NCI-H1105 treated with DMSO at 0.1 percent for 48 hours (cell line): Measurements from ENCODE around the gene OR2AG2.
A peak's percentile ranks its signal among the peaks of the same experiment; 100 is the strongest.
"Not testable (repeated sequence)": the region's sequence is repeated elsewhere in the genome, so short reads cannot be mapped to it uniquely, and the experiment has no call there.

ENCODE experiments used
- DNase-seq: peaks from one replicate; lab custom pipeline; 2025; lab: John Stamatoyannopoulos, UW

OR2AG2 gene, protein sequence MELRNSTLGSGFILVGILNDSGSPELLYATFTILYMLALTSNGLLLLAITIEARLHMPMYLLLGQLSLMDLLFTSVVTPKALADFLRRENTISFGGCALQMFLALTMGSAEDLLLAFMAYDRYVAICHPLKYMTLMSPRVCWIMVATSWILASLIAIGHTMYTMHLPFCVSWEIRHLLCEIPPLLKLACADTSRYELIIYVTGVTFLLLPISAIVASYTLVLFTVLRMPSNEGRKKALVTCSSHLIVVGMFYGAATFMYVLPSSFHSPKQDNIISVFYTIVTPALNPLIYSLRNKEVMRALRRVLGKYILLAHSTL

DNA sequence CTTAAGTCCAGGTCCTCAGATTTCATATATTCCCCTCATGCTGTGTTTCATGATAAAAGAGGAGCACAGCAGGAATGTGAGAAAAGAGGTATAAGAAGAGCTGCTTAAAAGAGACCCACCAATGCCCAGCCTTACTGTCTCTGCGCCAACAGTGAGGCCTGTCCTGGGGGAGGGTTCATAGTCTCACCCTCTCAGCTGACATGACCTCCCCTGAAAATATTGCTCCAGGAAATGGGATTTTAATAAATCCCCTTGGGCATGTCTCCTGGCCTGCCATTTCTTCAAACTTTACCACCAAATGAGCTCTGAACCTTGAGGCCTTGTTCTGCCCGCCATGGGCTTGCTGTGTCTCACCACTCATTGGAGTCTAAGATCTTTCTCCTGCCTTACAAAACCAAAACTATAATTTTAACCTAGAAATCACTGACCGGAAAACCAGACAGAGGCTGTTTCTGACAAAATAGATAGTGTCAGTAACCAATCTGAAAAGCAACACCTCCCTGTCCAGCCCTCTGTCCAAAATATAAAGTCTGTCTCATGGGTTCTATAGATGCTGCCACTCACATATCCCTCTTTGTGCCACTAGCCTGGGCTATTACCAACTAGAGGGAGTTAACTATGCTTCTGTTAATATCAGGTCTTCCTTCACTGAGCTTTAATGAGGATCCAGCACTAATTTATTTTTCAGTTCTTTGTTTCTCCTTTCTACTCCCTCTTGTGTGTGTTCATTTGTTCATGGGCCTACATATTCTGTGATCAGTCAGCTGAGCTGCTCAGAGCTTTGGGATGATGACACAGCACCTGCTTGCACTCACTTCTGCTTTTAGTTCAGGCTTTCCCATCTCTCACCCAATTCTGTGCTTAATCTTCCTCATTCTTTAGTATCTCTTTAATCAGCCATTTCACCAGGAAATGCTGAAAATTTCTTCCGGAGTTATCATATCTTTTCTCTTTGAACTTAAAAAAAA is at the start of gene OR2AG2:
Gene OR2AG2 (minus strand): TSS at position 51 of the 968 bp plus-strand sequence. CDS start 3,019 bp downstream, outside the sequence.
- no peak for DNase-seq

- DNase-seq = no peak
These were observed 47.2 kb upstream of the OR2AG2 start for GRCh38 chr11:6818967-6819366.

GRCh38 chr11:6817694-6818093 is 45.9 kb upstream of the OR2AG2 start:
- DNase-seq = no peak

DNA sequence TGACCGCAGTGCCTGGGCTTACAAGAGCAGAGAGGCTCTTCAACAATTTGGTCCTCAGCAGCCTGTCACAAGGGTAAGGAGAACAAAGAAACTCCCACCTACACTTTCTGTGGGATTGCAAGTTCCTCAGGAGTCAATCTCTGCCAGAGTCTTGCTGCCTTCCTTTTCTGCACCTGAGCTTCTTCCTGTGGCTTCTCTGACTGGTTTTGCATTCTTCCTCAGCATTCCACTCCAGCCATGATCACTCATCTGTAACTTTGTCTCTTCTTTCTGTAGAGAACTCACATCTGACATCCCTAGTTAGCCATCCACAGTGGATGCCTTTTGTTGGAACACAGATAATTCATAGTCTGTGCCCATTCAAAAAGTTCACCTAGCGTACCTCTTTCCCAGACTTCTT is 41.9 kb upstream of the OR2AG2 start:
- no peak for DNase-seq

- peak; percentile 46 for DNase-seq
These were observed 40.7 kb upstream of the OR2AG2 start for GRCh38 chr11:6812390-6813005.

- DNase-seq = not testable (repeated sequence)
These were observed 29.3 kb upstream of the OR2AG2 start for GRCh38 chr11:6801075-6801474.

- no peak for DNase-seq
These were observed 27.6 kb upstream of the OR2AG2 start, which contains the start of gene OR6A2 for GRCh38 chr11:6799402-6799801. OR6A2 (minus strand) TSS chr11:6799689; CDS start chr11:6795708, 3,981 bp downstream.

DNA sequence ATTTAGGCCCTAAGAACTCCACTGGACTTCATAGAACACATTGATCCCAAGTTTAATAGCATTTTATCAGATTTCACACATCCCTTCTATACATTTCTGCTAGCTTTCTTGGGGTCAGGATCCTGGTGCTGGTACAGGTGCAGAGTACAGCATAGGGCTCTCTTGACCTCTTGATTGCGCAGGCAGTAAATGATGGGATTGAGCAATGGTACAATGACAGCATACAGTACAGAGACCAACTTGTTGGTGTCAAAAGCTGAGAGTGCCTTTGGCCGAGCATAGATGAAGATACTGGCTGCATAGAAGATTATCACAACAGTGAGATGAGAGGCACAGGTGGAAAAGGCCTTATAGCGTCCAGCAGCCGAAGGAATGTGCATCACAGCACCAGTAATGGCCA is 22.9 kb upstream of the OR2AG2 start:
- no peak for DNase-seq

DNA sequence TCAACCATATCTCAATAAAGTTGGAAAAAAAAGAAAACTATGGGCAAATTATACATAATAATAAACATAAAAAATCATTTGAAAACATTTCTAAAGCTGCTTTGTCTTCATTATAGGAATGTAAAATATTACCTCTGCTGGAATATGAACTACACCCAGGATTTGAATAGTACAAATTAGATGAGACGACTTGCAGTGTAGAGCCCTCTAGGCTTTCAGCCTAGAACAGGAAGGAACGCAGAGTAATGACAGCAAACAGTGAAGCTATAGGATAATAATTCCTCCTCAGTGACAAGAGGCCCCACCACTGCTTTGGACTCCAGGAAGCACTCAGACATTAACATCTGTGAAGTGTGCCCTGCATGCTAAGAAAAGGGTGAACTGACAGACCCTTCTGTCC is 18.8 kb upstream of the OR2AG2 start:
- no peak for DNase-seq

DNA sequence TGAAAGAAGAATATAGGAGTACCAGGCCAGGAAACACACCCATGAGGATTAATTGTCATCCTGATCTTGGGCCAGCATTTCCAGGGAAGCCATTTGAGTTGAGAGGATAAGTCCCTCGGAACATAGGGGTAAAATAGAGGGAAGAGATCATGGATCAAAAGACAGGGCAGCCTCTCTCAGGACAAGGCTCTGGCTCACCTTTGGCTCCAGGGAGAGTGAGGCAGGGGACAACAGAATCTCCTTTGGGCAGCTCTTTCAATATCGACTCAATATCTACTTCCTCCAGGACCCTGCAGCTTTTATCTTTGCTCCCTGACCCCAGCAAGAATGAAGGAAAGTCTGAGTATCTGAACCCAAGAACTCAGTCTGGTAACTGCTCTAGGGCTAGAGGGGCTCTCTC is 10.9 kb upstream of the OR2AG2 start, which contains the start of gene OR2AG1:
Gene OR2AG1 (plus strand): TSS at position 301 of the 400 bp plus-strand sequence. CDS start 2,018 bp downstream, outside the sequence.
- DNase-seq = no peak

DNA sequence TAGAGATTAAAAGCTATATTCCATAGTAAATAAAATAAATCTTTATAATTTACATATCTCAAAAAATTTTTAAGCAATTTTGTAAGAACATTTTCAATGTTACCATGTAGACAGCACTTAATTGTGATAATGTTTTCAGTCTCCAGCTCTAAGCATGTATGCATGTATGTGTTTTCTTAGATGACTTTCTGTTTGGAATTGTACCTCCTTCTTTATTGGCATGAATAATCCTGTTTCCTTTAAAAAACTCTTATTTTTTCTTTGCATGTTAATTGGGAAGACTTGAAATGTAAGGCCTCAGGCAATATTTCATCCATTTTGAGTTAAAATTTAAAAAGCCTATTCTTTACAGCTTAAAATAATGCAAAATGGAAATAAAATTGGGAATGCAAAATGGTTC is 9.1 kb upstream of the OR2AG2 start:
- DNase-seq = no peak

DNA sequence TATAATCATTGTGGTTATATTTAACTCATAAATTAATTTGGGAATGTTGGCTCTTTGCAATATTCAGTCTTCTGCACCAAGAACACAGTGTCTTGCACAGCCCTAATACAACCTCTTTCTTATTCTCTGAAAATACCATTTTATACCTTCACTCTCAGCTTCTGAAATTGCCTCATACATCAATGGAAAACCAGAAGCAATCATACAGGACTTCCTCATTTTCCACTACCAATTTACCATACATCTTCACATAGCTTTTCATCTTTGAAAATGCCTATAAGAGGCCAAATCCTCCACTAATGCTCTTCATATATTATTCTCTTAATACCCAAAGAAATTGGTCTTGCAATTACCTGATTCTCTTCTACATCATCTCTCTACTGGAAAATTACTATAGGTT is 6.7 kb upstream of the OR2AG2 start:
- no peak for DNase-seq

- peak; percentile 45 for DNase-seq
These were observed 14.3 kb downstream of the OR2AG2 start for GRCh38 chr11:6757373-6757967.

DNA sequence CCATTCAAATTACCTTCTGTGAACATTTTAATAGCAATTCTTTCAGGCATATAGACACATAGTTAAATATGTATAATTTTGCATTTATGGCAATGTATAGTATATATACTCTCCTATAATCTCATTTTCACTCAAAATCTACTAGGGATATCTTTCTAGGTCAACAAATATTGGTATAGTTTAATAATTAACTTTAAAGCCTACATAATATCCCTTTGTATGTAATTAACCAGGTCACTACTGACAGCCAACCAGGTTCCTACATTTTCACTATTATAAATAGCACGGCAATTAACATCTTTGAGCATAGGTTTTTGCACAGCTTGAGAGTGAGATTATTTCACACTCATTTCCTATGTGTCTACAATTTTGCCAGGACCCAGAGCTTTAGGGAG is 15.8 kb downstream of the OR2AG2 start:
- no peak for DNase-seq

DNA sequence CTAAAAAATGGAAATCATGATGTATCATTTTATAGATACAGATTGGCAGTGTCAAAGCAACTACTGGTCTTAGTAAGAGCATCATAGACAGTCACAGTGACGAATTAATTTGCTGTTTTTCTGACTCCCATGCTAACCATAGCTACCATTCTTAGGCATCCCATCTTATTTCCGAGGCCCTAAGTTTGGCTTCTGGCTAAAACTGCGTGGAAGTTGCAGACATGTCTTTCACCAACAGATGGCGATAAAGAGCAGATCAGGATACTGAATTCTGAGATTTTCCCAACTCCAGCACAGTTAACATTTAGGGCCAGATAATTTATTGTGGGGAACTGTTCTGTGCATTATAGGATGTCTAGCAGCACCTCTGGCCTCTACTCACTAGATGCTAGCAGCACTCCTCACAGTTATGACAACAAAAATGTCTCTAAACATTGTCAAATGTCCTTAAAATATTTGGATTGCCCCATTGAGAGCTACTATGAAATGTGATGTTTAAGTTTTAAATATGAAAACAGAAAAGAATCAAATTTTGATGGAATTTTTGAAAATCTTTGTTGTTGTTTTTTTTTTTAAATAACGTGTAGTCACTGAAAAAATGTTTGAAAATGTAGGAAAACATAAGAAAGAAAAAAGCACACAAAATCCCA is 16.3 kb downstream of the OR2AG2 start:
- peak; percentile 22 for DNase-seq

- no peak for DNase-seq
These were observed 24.6 kb downstream of the OR2AG2 start for GRCh38 chr11:6747097-6747668.

DNA sequence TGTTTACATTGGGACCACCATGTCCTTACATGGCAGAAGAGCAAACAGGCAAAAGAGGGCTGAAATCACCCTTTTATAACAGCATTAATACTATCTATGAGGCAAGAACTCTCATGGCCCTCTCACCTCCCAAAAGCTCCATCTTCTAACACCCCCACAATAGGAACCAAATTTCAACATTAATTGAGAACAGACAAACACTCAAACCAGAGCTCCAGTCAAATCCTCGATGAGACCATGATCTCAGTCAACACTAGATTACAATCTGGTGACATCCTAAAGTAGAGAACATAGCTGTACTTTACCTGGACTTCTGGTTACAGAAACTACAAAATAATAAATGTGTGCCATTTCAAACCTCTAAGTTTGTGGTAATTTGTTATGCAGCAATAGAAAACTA is 25.1 kb downstream of the OR2AG2 start:
- DNase-seq = no peak

DNA sequence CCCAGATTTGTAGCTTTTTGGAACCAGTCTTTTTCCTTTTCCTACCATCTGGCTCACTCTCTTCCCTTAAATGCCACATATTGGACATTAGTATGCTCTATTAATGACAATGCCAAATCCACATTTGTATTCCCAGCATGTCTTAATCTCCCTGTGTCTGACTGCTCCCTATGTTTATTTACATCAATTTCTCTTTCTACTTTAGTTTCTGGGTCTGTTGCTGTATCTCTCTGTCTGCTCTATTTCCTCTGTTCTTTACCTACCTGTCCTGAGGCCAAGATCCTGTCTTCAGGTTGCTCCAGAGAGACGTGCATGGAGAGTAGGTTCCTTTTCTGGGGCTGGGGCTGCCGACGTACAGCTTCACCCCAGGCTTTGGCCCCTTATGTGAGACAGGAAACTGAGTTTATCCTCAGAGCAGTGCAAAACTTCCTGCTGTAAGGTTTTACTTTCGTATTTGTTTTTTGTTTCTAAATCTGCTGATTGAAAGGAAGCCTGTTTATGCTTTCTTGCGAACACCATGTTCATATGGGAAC is 25.6 kb downstream of the OR2AG2 start:
- no peak for DNase-seq

DNA sequence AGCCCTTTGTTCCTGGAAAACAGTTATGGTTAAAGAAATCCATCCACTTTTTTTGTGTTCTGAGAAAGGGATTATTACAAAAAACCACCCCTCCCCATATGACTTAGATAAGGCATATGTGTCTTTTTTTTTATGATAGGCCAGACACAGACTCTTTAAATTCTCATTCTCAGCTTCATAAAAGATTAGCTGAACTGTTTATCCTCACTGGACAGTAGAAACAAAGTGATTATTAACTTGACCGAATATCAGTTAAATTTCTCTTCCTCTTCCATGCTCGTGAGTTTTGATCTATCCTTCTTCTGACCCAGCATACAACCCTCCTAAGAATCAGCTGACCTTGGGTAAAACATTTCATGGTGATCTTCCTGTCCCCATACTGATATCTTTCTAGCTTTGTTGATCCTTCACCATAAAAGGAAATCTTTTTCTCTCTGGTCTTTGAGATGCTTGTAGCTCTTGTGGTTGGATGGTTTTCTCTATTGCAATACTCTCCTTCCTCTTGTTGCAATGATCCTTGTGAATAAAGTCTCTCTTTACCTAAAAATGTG is 26.2 kb downstream of the OR2AG2 start:
- no peak for DNase-seq

DNA sequence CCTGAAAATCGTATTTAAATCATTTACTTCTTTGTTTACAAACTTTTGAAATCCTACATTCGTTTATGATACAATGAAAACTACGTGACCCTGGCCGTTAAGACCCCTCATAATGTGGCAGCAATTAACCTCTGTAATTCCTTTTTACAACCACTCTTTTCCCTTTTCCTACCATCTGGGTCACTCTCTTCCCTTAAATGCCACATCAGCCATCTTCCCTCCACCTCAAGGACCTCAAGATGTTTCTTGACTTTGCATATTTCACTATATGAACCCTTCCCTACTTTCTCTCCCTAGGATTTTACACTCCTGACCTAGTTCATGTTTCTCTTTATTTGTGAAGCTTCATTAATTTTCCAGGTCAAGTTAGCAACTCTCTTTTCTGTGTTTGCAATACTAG is 26.8 kb downstream of the OR2AG2 start:
- DNase-seq = no peak
